Neural progenitor cell (in vitro differentiated cells): Measurements from ENCODE around the gene ICE1. TPM values are rescaled to one million over a fixed set of nuclear protein-coding genes. Genes with fewer than 3 reads are reported as not detected.

Source experiments
- DNase-seq: peaks from one replicate; pipeline ENCODE4 v3.0.0-alpha.2; 2016; ENCODE audit warnings: low spot score
- H2AFZ ChIP-seq: fragments of 200-600 bp; sonication (generic); replicated peaks from 2 replicates; pipeline ENCODE4 v1.6.1; 2016; ENCODE audit warnings: antibody characterized with exemption
- H3F3A ChIP-seq: fragments of 200-600 bp; sonication (generic); 2 replicates; pipeline ENCODE4 v1.6.1; 2016; ENCODE audit warnings: antibody characterized with exemption, low read depth
- H3K27ac ChIP-seq: fragments of 200-600 bp; sonication (generic); 2 replicates; pipeline ENCODE4 v1.5.1; 2016; ENCODE audit warnings: mild to moderate bottlenecking
- H3K27me3 ChIP-seq: fragments of 200-600 bp; sonication (generic); 2 replicates; pipeline ENCODE4 v1.6.1; 2016; ENCODE audit warnings: mild to moderate bottlenecking, moderate library complexity
- H3K36me3 ChIP-seq: fragments of 200-600 bp; sonication (generic); 2 replicates; pipeline ENCODE4 v1.5.1; 2016
- H3K4me1 ChIP-seq: fragments of 200-600 bp; sonication (generic); 2 replicates; pipeline ENCODE4 v1.6.1; 2016; ENCODE audit warnings: mixed run types
- H3K4me2 ChIP-seq: fragments of 200-600 bp; sonication (generic); 2 replicates; pipeline ENCODE4 v1.6.1; 2016
- H3K4me3 ChIP-seq: fragments of 200-600 bp; sonication (generic); 2 replicates; pipeline ENCODE4 v1.5.1; 2016
- H3K79me2 ChIP-seq: fragments of 200-600 bp; sonication (generic); 2 replicates; pipeline ENCODE4 v1.6.1; 2016; ENCODE audit warnings: low read depth
- H3K9ac ChIP-seq: fragments of 200-600 bp; sonication (generic); 2 replicates; pipeline ENCODE4 v1.6.1; 2016
- H3K9me3 ChIP-seq: fragments of 200-600 bp; sonication (generic); 2 replicates; pipeline ENCODE4 v1.5.1; 2016; ENCODE audit warnings: low read depth
- H4K20me1 ChIP-seq: fragments of 200-600 bp; sonication (generic); 2 replicates; pipeline ENCODE4 v1.6.1; 2016; ENCODE audit warnings: low read depth
- H3K27ac Mint-ChIP-seq: 3 replicates; pipeline ENCODE4 v1.8.0; 2021; ENCODE audit warnings: mixed read lengths
- H3K27me3 Mint-ChIP-seq: 2 replicates; pipeline ENCODE4 v1.8.0; 2022; ENCODE audit warnings: low read depth, mild to moderate bottlenecking, inconsistent platforms, moderate library complexity, mixed read lengths; ENCODE audit not compliant: insufficient read depth
- H3K36me3 Mint-ChIP-seq: 3 replicates; pipeline ENCODE4 v1.8.0; 2021; ENCODE audit warnings: mixed read lengths
- H3K4me1 Mint-ChIP-seq: 3 replicates; pipeline ENCODE4 v1.8.0; 2021; ENCODE audit warnings: mixed read lengths
- H3K4me3 Mint-ChIP-seq: 3 replicates; pipeline ENCODE4 v1.8.0; 2021; ENCODE audit warnings: mild to moderate bottlenecking, moderate library complexity, mixed read lengths
- H3K9me3 Mint-ChIP-seq: 3 replicates; pipeline ENCODE4 v1.8.0; 2020; ENCODE audit warnings: mixed read lengths
- CTCF ChIP-seq: fragments of 200-600 bp; sonication (generic); IDR thresholded peaks from 2 replicates; pipeline ENCODE4 v1.5.1; 2017; ENCODE audit warnings: antibody characterized with exemption, mild to moderate bottlenecking
- EZH2 ChIP-seq: fragments of 200-600 bp; sonication (generic); IDR thresholded peaks from 2 replicates; pipeline ENCODE4 v1.6.1; 2017; ENCODE audit warnings: antibody characterized with exemption, mild to moderate bottlenecking, moderate library complexity
- EZH2phosphoT487 ChIP-seq: fragments of 200-600 bp; sonication (generic); IDR thresholded peaks from 2 replicates; pipeline ENCODE4 v1.6.1; 2017; ENCODE audit warnings: antibody characterized with exemption
- total RNA-seq: library from RNA; depleted of rRNA; stranded (reverse); fragments of >200 nt; gene quantifications from 2 replicates; pipeline ENCODE4 v1.2.3, GENCODE V29; 2015; ENCODE audit warnings: low replicate concordance

Gene ICE1
- total RNA-seq, 1 donor from 2014 or later, result 47.6 TPM

- TF ChIP-seq CTCF (no peak), EZH2 (no peak), EZH2phosphoT487 (no peak)
- H3K4me1 ChIP-seq, result peaks cover 2% of the 10 kb centered on the region
- H2AFZ ChIP-seq, result no peak overlapping the region
Observed at GRCh38 chr5:5524327-5524726, 101.8 kb downstream of the ICE1 start.

GRCh38 chr5:5531371-5531770 is 108.9 kb downstream of the ICE1 start:
- H3K36me3 Mint-ChIP-seq, result no peaks in the 10 kb centered on the region

More at GRCh38 chr5:5524327-5524726, 101.8 kb downstream of the ICE1 start:
- Mint-ChIP-seq H3K27me3 (peaks cover 4% of the 10 kb centered on the region), H3K4me3 (no peak overlapping the region), H3K36me3 (no peaks in the 10 kb centered on the region), H3K9me3 (peaks cover 4% of the 10 kb centered on the region), H3K4me1 (no peaks in the 10 kb centered on the region), H3K27ac (no peak overlapping the region)
- Histone ChIP-seq H3K27ac (no peak overlapping the region), H3K36me3 (no peaks in the 10 kb centered on the region), H3K4me2 (no peak overlapping the region), H3K9ac (no peak overlapping the region), H3F3A (no peaks in the 10 kb centered on the region), H3K4me3 (no peak overlapping the region), H4K20me1 (no peaks in the 10 kb centered on the region), H3K79me2 (no peaks in the 10 kb centered on the region), H3K9me3 (no peaks in the 10 kb centered on the region), H3K27me3 (no peaks in the 10 kb centered on the region)
- DNase-seq, result no peak

GRCh38 chr5:5532306-5533076 is 110.0 kb downstream of the ICE1 start:
- Histone ChIP-seq H3K4me3 (no peak overlapping the region), H3K9ac (no peak overlapping the region), H4K20me1 (no peaks in the 10 kb centered on the region), H3K4me1 (no peaks in the 10 kb centered on the region), H3K36me3 (no peaks in the 10 kb centered on the region), H3K4me2 (no peak overlapping the region), H3F3A (no peaks in the 10 kb centered on the region), H3K9me3 (no peaks in the 10 kb centered on the region), H3K27me3 (no peaks in the 10 kb centered on the region), H3K79me2 (no peaks in the 10 kb centered on the region), H3K27ac (no peak overlapping the region), H2AFZ (no peak overlapping the region)
- Mint-ChIP-seq H3K9me3 (peaks cover 4% of the 10 kb centered on the region), H3K36me3 (no peaks in the 10 kb centered on the region), H3K4me3 (no peak overlapping the region), H3K4me1 (peaks cover 14% of the 10 kb centered on the region), H3K27me3 (peaks cover 20% of the 10 kb centered on the region), H3K27ac (no peak overlapping the region)
- TF ChIP-seq EZH2 (no peak), CTCF (no peak), EZH2phosphoT487 (no peak)
- no peak for DNase-seq

More at GRCh38 chr5:5531371-5531770, 108.9 kb downstream of the ICE1 start:
- H4K20me1 ChIP-seq, result no peaks in the 10 kb centered on the region
- H3K27ac ChIP-seq, result no peak overlapping the region
- Mint-ChIP-seq H3K9me3 (peaks cover 4% of the 10 kb centered on the region), H3K4me3 (no peak overlapping the region), H3K4me1 (peaks cover 6% of the 10 kb centered on the region), H3K27me3 (peaks cover 11% of the 10 kb centered on the region), H3K27ac (no peak overlapping the region)
- no peaks in the 10 kb centered on the region for H3K27me3 ChIP-seq
- no peak overlapping the region for H3K4me3 ChIP-seq
- H3K79me2 ChIP-seq, result no peaks in the 10 kb centered on the region
- H3K9me3 ChIP-seq, result no peaks in the 10 kb centered on the region
- no peak for DNase-seq
- no peak overlapping the region for H2AFZ ChIP-seq
- H3K9ac ChIP-seq, result no peak overlapping the region
- H3K4me2 ChIP-seq, result no peak overlapping the region
- H3K4me1 ChIP-seq, result no peaks in the 10 kb centered on the region
- TF ChIP-seq CTCF, result no peak
- TF ChIP-seq EZH2phosphoT487, result no peak
- no peak for TF ChIP-seq EZH2
- no peaks in the 10 kb centered on the region for H3F3A ChIP-seq
- H3K36me3 ChIP-seq, result no peaks in the 10 kb centered on the region
